SK-N-SH treated with all-trans-retinoic acid at 6 μM for 48 hours (cell line): ENCODE results near the gene TMEM203.

Experiments used
- ATAC-seq: fragments of 200-7000 bp; cut with Tn5 transposase; 3 replicates; pipeline ENCODE4 v1.9.1; 2020; ENCODE audit warnings: mild to moderate bottlenecking, moderate library complexity
- ARNTL ChIP-seq: fragments of 450-650 bp; formaldehyde crosslinking; IDR thresholded peaks from 2 replicates; pipeline ENCODE4 v1.5.0; 2020; ENCODE audit warnings: low read depth, mild to moderate bottlenecking, moderate library complexity, borderline replicate concordance
- BACH2 ChIP-seq: fragments of 250-450 bp; sonication (Bioruptor Pico); IDR thresholded peaks from 2 replicates; pipeline ENCODE4 v1.9.0; 2021; ENCODE audit warnings: mild to moderate bottlenecking, borderline replicate concordance
- CREB5 ChIP-seq: fragments of 250-450 bp; sonication (Bioruptor Pico); IDR thresholded peaks from 2 replicates; pipeline ENCODE4 v1.5.1; 2020; ENCODE audit warnings: low read depth, mild to moderate bottlenecking, moderate library complexity
- CSDC2 ChIP-seq: fragments of 250-450 bp; sonication (Bioruptor Pico); IDR thresholded peaks from 2 replicates; pipeline ENCODE4 v1.5.0; 2020; ENCODE audit warnings: mild to moderate bottlenecking, moderate library complexity
- CSRNP3 ChIP-seq: fragments of 250-450 bp; sonication (Bioruptor Pico); IDR thresholded peaks from 2 replicates; pipeline ENCODE4 v1.5.1; 2021; ENCODE audit warnings: mild to moderate bottlenecking, moderate library complexity
- ESRRG ChIP-seq: fragments of 250-450 bp; sonication (Bioruptor Pico); IDR thresholded peaks from 2 replicates; pipeline ENCODE4 v1.6.1; 2021; ENCODE audit warnings: mild to moderate bottlenecking
- ISL1 ChIP-seq: fragments of 250-450 bp; sonication (Bioruptor Pico); IDR thresholded peaks from 2 replicates; pipeline ENCODE4 v2.1.2; 2022; ENCODE audit warnings: mild to moderate bottlenecking, moderate library complexity
- OSR1 ChIP-seq: fragments of 250-450 bp; sonication (Bioruptor Pico); IDR thresholded peaks from 2 replicates; pipeline ENCODE4 v1.8.0; 2022; ENCODE audit warnings: moderate library complexity, mild to moderate bottlenecking, inconsistent platforms
- PATZ1 ChIP-seq: fragments of 250-450 bp; sonication (Bioruptor Pico); IDR thresholded peaks from 2 replicates; pipeline ENCODE4 v1.8.0; 2020; ENCODE audit warnings: mild to moderate bottlenecking, moderate library complexity, borderline replicate concordance
- POU6F1 ChIP-seq: fragments of 250-450 bp; sonication (Bioruptor Pico); IDR thresholded peaks from 2 replicates; pipeline ENCODE4 v1.8.0; 2021; ENCODE audit warnings: low read depth, mild to moderate bottlenecking, moderate library complexity, borderline replicate concordance
- RARB ChIP-seq: fragments of 250-450 bp; sonication (Bioruptor Pico); IDR thresholded peaks from 2 replicates; pipeline ENCODE4 v1.8.0; 2021; ENCODE audit warnings: mild to moderate bottlenecking, moderate library complexity
- SNAI2 ChIP-seq: fragments of 250-450 bp; sonication (Bioruptor Pico); IDR thresholded peaks from 2 replicates; pipeline ENCODE4 v1.5.0; 2020; ENCODE audit warnings: mild to moderate bottlenecking, moderate library complexity
- TCF4 ChIP-seq: fragments of 250-450 bp; sonication (Bioruptor Pico); IDR thresholded peaks from 2 replicates; pipeline ENCODE4 v1.8.0; 2021; ENCODE audit warnings: mild to moderate bottlenecking, moderate library complexity, borderline replicate concordance
- TOX ChIP-seq: fragments of 250-450 bp; sonication (Bioruptor Pico); IDR thresholded peaks from 2 replicates; pipeline ENCODE4 v1.8.0; 2021; ENCODE audit warnings: mild to moderate bottlenecking, moderate library complexity, borderline replicate concordance
- TSHZ2 ChIP-seq: fragments of 250-450 bp; sonication (Bioruptor Pico); IDR thresholded peaks from 2 replicates; pipeline ENCODE4 v1.5.0; 2020; ENCODE audit warnings: mild to moderate bottlenecking, moderate library complexity
- ZC3H10 ChIP-seq: fragments of 250-450 bp; sonication (Bioruptor Pico); IDR thresholded peaks from 2 replicates; pipeline ENCODE4 v1.5.1; 2021; ENCODE audit warnings: mild to moderate bottlenecking, moderate library complexity
- ZFP3 ChIP-seq: fragments of 250-450 bp; sonication (Bioruptor Pico); IDR thresholded peaks from 2 replicates; pipeline ENCODE4 v1.5.0; 2020; ENCODE audit warnings: mild to moderate bottlenecking, moderate library complexity
- ZFP30 ChIP-seq: fragments of 450-650 bp; formaldehyde crosslinking; IDR thresholded peaks from 2 replicates; pipeline ENCODE4 v1.5.0; 2022; ENCODE audit warnings: mild to moderate bottlenecking, moderate library complexity
- ZNF565 ChIP-seq: fragments of 450-650 bp; formaldehyde crosslinking; conservative IDR thresholded peaks from 2 replicates; pipeline ENCODE4 v1.5.0; 2020; ENCODE audit warnings: low read depth, mild to moderate bottlenecking, moderate library complexity
- ZNF70 ChIP-seq: fragments of 450-650 bp; formaldehyde crosslinking; IDR thresholded peaks from 2 replicates; pipeline ENCODE4 v1.5.0; 2020; ENCODE audit warnings: mild to moderate bottlenecking, moderate library complexity
- ZNF8 ChIP-seq: fragments of 450-650 bp; formaldehyde crosslinking; IDR thresholded peaks from 2 replicates; pipeline ENCODE4 v1.5.0; 2020; ENCODE audit warnings: mild to moderate bottlenecking, moderate library complexity

TMEM203 gene

GRCh38 chr9:137191245-137191644, 14.2 kb downstream of the TMEM203 start:
- no peak for TF ChIP-seq CSRNP3 (CRISPR knock-in tag)
- no peak for TF ChIP-seq CSDC2 (CRISPR knock-in tag)
- no peak for TF ChIP-seq TSHZ2 (CRISPR knock-in tag)
- TF ChIP-seq ZC3H10 (CRISPR knock-in tag) = no peak
- no peak for TF ChIP-seq ESRRG (CRISPR knock-in tag)
- TF ChIP-seq ZFP30 (CRISPR knock-in tag) = no peak
- TF ChIP-seq TOX = no peak
- no peak for TF ChIP-seq SNAI2 (CRISPR knock-in tag)
- TF ChIP-seq ZFP3 (CRISPR knock-in tag) = no peak
- no peak for TF ChIP-seq ISL1 (CRISPR knock-in tag)
- TF ChIP-seq RARB (CRISPR knock-in tag) = no peak
- no peak for TF ChIP-seq POU6F1
- TF ChIP-seq BACH2 (CRISPR knock-in tag) = no peak
- no peak for TF ChIP-seq PATZ1 (CRISPR knock-in tag)
- ATAC-seq = no peak

- no peak for ATAC-seq
- TF ChIP-seq ZNF565 (CRISPR knock-in tag) = no peak
- no peak for TF ChIP-seq SNAI2 (CRISPR knock-in tag)
- TF ChIP-seq ZNF70 (CRISPR knock-in tag) = no peak
- no peak for TF ChIP-seq ZFP3 (CRISPR knock-in tag)
- TF ChIP-seq POU6F1 = no peak
- no peak for TF ChIP-seq ARNTL (CRISPR knock-in tag)
- no peak for TF ChIP-seq TCF4
- TF ChIP-seq ZNF8 (CRISPR knock-in tag) = no peak
- no peak for TF ChIP-seq CREB5 (CRISPR knock-in tag)
- TF ChIP-seq ZFP30 (CRISPR knock-in tag) = no peak
- TF ChIP-seq CSRNP3 (CRISPR knock-in tag) = no peak
- no peak for TF ChIP-seq CSDC2 (CRISPR knock-in tag)
- TF ChIP-seq ZC3H10 (CRISPR knock-in tag) = no peak
- TF ChIP-seq BACH2 (CRISPR knock-in tag) = no peak
- TF ChIP-seq ISL1 (CRISPR knock-in tag) = no peak
- TF ChIP-seq OSR1 (CRISPR knock-in tag) = no peak
- no peak for TF ChIP-seq ESRRG (CRISPR knock-in tag)
- no peak for TF ChIP-seq TSHZ2 (CRISPR knock-in tag)
- TF ChIP-seq TOX = no peak
- TF ChIP-seq, all 23 proteins: peak for 0
Measured at GRCh38 chr9:137190315-137190856, 15.1 kb downstream of the TMEM203 start.
